Motor neuron (in vitro differentiated cells): Measurements from ENCODE around the gene CFAP298. TPM values are rescaled to one million over a fixed set of nuclear protein-coding genes. Genes with fewer than 3 reads are reported as not detected.

ENCODE experiments used
- ATAC-seq, 8 experiments: fragments of 200-7000 bp; cut with Tn5 transposase; replicated peaks in 6 of 8; 2 replicates each; pipeline ENCODE4 v1.8.0; 2021; ENCODE audit warnings: mild to moderate bottlenecking in 8 of 8, moderate library complexity in 8 of 8
- H3K27ac ChIP-seq, 2 donors: fragments of 250-450 bp; sonication (Bioruptor Pico); 2 replicates each; pipeline ENCODE4 v1.9.0; 2021; ENCODE audit warnings: antibody characterized with exemption in 2 of 2, mild to moderate bottlenecking in 2 of 2, moderate library complexity in 1 of 2
- H3K4me1 ChIP-seq, 2 donors: fragments of 250-450 bp; sonication (Bioruptor Pico); replicated peaks in 1 of 2; 2 replicates each; pipeline ENCODE4 v1.6.1; 2021; ENCODE audit warnings: antibody characterized with exemption in 2 of 2, mild to moderate bottlenecking in 2 of 2, moderate library complexity in 1 of 2
- H3K4me3 ChIP-seq, 5 donors: fragments of 250-450 bp; sonication (Bioruptor Pico); 2 replicates each; pipeline ENCODE4 v1.9.0; 2021; ENCODE audit warnings: antibody characterized with exemption in 5 of 5, mild to moderate bottlenecking in 5 of 5, moderate library complexity in 4 of 5
- WGBS, 10 experiments: fragments of 450-650 bp; shearing (Covaris generic); methylation state at CpG; one replicate each; pipeline ENCODE4 v1.0.0; 2022; 5-methylcytosine and 5-hydroxymethylcytosine counted together
- in situ Hi-C, 9 experiments: fragments of 400-800 bp; cut with MboI; loops; one replicate each; pipeline ENCODE4 v1.15.0; 2021; ENCODE audit warnings: low sequenced_read_pairs in 9 of 9, low pct_unique_long_range_greater_than_20kb in 2 of 9; ENCODE audit not compliant: unreplicated experiment in 9 of 9
- total RNA-seq, 8 experiments: library from RNA; unstranded; fragments of 300-600 nt; gene quantifications; 2 replicates each; pipeline versions ENCODE4 v1.2.3 to v1.2.4, GENCODE V29; 2022

CFAP298 gene
- total RNA-seq, 8 experiments from 2014 or later = 24.2 to 267 (median 33.8) TPM

DNA sequence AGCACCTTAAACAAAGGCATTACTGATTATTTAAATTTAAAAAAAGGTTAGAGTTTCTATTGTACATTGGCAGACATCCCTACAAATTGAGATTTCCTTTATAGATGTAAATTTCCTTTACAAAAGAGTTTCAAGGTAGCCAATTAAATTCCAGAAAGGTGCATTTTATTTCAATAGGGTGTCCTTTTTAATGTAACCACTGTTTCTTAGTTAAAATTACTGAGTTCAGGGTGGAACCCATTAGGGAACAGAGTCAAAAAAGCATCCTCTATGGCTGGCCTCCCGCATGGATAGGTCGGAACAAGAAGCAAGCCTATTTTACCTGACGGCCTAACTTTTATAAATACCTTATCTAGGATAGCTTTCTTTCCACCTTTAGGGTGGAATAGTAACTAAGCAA, 51.3 kb downstream of the CFAP298 start:
- in situ Hi-C loops = loop anchor here in 2 of 9 experiments (25.0 kb wide), 1 partner anchor 149 kb away; the partner anchor contains the start of gene EVA1C (in 2 of the 2)
- 32 to 100% (median 82%) methylated on average over 1 to 3 of the region's 3 CpGs for WGBS, 10 experiments

GRCh38 chr21:32559006-32559610, 53.1 kb downstream of the CFAP298 start:
- in situ Hi-C loops = loop anchor here in 2 of 9 experiments (25.0 kb wide), 1 partner anchor 147 kb away; the partner anchor contains the start of gene EVA1C (in 2 of the 2)
- Histone ChIP-seq H3K4me1 (peaks cover 0 to 2% of the 10 kb centered on the region in 2 donors), H3K4me3 (no peak overlapping the region), H3K27ac (no peak overlapping the region)
- 50 to 98% (median 85%) methylated on average over 2 to 6 of the region's 6 CpGs for WGBS, 10 experiments
- ATAC-seq = no peak

More for the DNA sequence above, 51.3 kb downstream of the CFAP298 start:
- ATAC-seq = no peak
- Histone ChIP-seq H3K4me3 (no peak overlapping the region), H3K4me1 (peaks cover 0 to 2% of the 10 kb centered on the region in 2 donors), H3K27ac (no peak overlapping the region)

DNA sequence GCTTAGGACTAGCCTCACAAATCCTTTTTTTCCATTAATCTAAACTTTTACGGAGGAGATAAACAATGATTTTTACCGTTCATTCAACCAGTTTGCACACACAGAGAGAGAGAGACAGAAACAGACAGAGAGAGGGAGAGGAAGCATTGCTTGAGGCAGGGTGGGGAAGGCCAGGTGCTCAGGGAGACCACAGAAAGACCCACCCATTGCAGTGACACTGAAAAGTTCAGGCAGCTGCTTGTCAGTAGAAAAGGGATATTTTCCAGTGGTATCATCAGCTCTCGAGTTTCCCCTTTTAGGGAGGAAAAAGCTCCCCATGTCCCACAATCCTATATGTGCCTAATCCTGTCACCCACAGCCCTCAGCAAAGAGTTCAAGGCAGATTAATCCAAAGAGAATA, 54.1 kb downstream of the CFAP298 start:
- WGBS, 10 experiments = 50 to 100% (median 87%) methylated on average over 1 to 3 of the region's 3 CpGs; no CpG with 5 or more reads in 1 of the 10 experiments
- Histone ChIP-seq H3K4me3 (no peak overlapping the region), H3K27ac (no peak overlapping the region), H3K4me1 (peaks cover 0 to 2% of the 10 kb centered on the region in 2 donors)
- in situ Hi-C loops = loop anchor here in 2 of 9 experiments (25.0 kb wide), 1 partner anchor 146 kb away; the partner anchor contains the start of gene EVA1C (in 2 of the 2)
- ATAC-seq = no peak

GRCh38 chr21:32554832-32555638, 57.1 kb downstream of the CFAP298 start:
- 81 to 100% (median 99%) methylated on average over 1 to 4 of the region's 4 CpGs; no CpG with 5 or more reads in 2 of the 10 experiments for WGBS, 10 experiments
- in situ Hi-C loops = loop anchor here in 2 of 9 experiments (25.0 kb wide), 1 partner anchor 143 kb away; the partner anchor contains the start of gene EVA1C (in 2 of the 2)
- Histone ChIP-seq H3K4me3 (no peak overlapping the region), H3K27ac (no peak overlapping the region), H3K4me1 (no peaks in the 10 kb centered on the region)
- no peak for ATAC-seq

- WGBS, 10 experiments = 27 to 83% (median 50%) methylated on average over 1 to 3 of the region's 3 CpGs; no CpG with 5 or more reads in 5 of the 10 experiments
- no peak overlapping the region for H3K4me3 ChIP-seq
- ATAC-seq = no peak
- H3K4me1 ChIP-seq = no peaks in the 10 kb centered on the region
- in situ Hi-C loops = loop anchor here in 2 of 9 experiments (25.0 kb wide), 1 partner anchor 138 kb away; the partner anchor contains the start of gene EVA1C (in 2 of the 2)
- no peak overlapping the region for H3K27ac ChIP-seq
Measured at GRCh38 chr21:32549886-32550285, 62.3 kb downstream of the CFAP298 start.

DNA sequence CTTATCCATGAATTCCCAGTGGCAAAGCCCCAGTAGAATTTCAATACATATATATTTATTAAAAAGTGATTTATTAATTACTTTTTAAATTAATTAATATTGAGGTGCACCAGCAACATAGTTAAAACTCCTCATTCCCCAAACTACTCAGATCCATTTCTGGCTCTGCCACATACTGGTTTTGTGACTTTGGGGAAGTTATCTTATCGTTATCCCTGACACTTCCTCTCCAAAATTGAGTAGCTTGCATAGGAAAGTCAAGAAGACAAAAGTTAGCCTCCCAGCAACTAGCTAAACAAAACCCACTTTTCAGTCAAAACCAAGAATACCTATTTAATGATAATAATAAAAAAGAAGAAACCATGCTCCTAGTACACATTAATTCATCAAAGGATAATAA, 62.7 kb downstream of the CFAP298 start:
- no peak overlapping the region for H3K27ac ChIP-seq
- ATAC-seq = no peak
- no peaks in the 10 kb centered on the region for H3K4me1 ChIP-seq
- H3K4me3 ChIP-seq = no peak overlapping the region
- 20 to 100% (median 78%) methylated on average over 1 of the region's 1 CpG; no CpG with 5 or more reads in 2 of the 10 experiments for WGBS, 10 experiments
- in situ Hi-C loops = no loop called here

Other genes with a start within 250 kb of the CFAP298 start
- 10 to 100 TPM in 4 of 8 experiments, 1 to 10 TPM in 4; 6.5 to 40.6 (median 17.0) TPM for gene URB1, start 219.4 kb downstream of the CFAP298 start, total RNA-seq
- gene EVA1C, start 199.7 kb downstream of the CFAP298 start, total RNA-seq = 10 to 100 TPM in 1 of 8 experiments, 1 to 10 TPM in 1, under 1 TPM in 6; 0.13 to 45.4 (median 0.69) TPM
- gene TCP10L, start 26.9 kb downstream of the CFAP298 start, total RNA-seq = 1 to 10 TPM in 5 of 8 experiments, under 1 TPM in 2, not detected in 1; 0.46 to 6.3 (median 1.6) TPM
- gene SYNJ1, start 115.6 kb upstream of the CFAP298 start, total RNA-seq = 10 to 100 TPM in 4 of 8 experiments, 1 to 10 TPM in 4; 5.1 to 22.7 (median 11.2) TPM
- gene PAXBP1, start 159.4 kb upstream of the CFAP298 start, total RNA-seq = 10 to 100 TPM; 21.6 to 85.1 (median 52.2) TPM